ENCODE results near the gene CROCC. TPM values are rescaled to one million over a fixed set of nuclear protein-coding genes. Genes with fewer than 3 reads are reported as not detected.

The CROCC gene
- total and polyA plus RNA-seq, 9 of the 15 experiments (the other 6 are each of a cell fraction or from before 2014, with no cell fraction given): 0.17 to 15.4 (median 7.6) TPM

DNA sequence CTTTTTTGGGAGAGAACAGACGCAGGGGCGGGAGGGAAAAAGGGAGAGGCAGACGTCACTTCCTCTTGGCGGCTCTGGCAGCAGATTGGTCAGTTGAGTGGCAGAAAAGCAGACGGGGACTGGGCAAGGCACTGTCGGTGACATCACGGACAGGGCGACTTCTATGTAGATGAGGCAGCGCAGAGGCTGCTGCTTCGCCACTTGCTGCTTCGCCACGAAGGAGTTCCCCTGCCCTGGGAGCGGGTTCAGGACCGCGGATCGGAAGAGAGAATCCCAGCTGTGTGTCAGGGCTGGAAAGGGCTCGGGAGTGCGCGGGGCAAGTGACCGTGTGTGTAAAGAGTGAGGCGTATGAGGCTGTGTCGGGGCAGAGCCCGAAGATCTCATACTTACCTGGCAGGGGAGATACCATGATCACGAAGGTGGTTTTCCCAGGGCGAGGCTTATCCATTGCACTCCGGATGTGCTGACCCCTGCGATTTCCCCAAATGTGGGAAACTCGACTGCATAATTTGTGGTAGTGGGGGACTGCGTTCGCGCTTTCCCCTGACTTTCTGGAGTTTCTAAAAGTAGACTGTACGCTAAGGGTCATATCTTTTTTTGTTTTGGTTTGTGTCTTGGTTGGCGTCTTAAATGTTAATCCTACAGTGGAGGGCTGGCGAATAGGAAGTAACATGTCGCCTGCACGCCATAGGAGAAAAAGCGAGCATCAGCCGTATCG, 26.0 kb upstream of the CROCC start, which contains the start of gene RNU1-2 (continued):
- TF ChIP-seq RBFOX2 (IDR thresholded peaks at IDR 0.05; ENCODE audit: low read depth, low read length): peak; percentile 90
- TF ChIP-seq JUND (IDR thresholded peaks at IDR 0.05; ENCODE audit: borderline replicate concordance, low read depth, low read length): peak; percentile 29
- peak; percentile 31; the same call in 1 of the 3 replicates for TF ChIP-seq JUND (tag; IDR thresholded peaks at IDR 0.05; ENCODE audit: borderline replicate concordance, low read depth, low read length)
- peak; percentile 51 for TF ChIP-seq FUS (optimal IDR thresholded peaks at IDR 0.05; ENCODE audit: low read depth, low read length)
- TF ChIP-seq PTBP1 (IDR thresholded peaks at IDR 0.05; ENCODE audit: low read depth, low read length): 0 out of 2 replicates have a peak, but pooled peaks have one; percentile 78
- TF ChIP-seq RFX1 (IDR thresholded peaks at IDR 0.05): peak; percentile 62
- TF ChIP-seq LEF1 (IDR thresholded peaks at IDR 0.05): peak; percentile 76
- peak in 1 of 2 experiments; percentile 99; a peak in 2 of 4 replicates for TF ChIP-seq BCLAF1 (IDR thresholded peaks at IDR 0.05; ENCODE audit: borderline replicate concordance in 1 of 2, control insufficient read depth in 1 of 2, low read depth in 2 of 2, low read length in 1 of 2)
- TF ChIP-seq ETV5 (CRISPR knock-in tag; IDR thresholded peaks at IDR 0.05; ENCODE audit: low read depth): peak; percentile 64; the same call in 1 of the 2 replicates
- TF ChIP-seq, protein P1, sequence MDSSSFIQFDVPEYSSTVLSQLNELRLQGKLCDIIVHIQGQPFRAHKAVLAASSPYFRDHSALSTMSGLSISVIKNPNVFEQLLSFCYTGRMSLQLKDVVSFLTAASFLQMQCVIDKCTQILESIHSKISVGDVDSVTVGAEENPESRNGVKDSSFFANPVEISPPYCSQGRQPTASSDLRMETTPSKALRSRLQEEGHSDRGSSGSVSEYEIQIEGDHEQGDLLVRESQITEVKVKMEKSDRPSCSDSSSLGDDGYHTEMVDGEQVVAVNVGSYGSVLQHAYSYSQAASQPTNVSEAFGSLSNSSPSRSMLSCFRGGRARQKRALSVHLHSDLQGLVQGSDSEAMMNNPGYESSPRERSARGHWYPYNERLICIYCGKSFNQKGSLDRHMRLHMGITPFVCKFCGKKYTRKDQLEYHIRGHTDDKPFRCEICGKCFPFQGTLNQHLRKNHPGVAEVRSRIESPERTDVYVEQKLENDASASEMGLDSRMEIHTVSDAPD (CRISPR knock-in tag; IDR thresholded peaks at IDR 0.05): peak; percentile 5; the same call in 1 of the 2 replicates
- TF ChIP-seq CBX3 (IDR thresholded peaks at IDR 0.05; ENCODE audit: borderline replicate concordance in 1 of 2, low read length in 2 of 2): peak in 1 of 2 experiments; percentile 45; a peak in 1 of 3 replicates
- TF ChIP-seq RB1 (IDR thresholded peaks at IDR 0.05; ENCODE audit: low read depth): peak; percentile 28; the same call in 1 of the 2 replicates
- TF ChIP-seq RAD21 (CRISPR knock-in tag; conservative IDR thresholded peaks at IDR 0.05 in 1 of 2, IDR thresholded peaks at IDR 0.05 in 1 of 2): peak in 1 of 2 experiments; percentile 35; a peak in 2 of 4 replicates
- TF ChIP-seq ZBTB17 (CRISPR knock-in tag; IDR thresholded peaks at IDR 0.05): peak; percentile 87; the same call in 1 of the 2 replicates
- peak; percentile 97 for TF ChIP-seq RHOXF2B (CRISPR knock-in tag; conservative IDR thresholded peaks at IDR 0.05)
- peak; percentile 19 for TF ChIP-seq RBBP5 (IDR thresholded peaks at IDR 0.05; ENCODE audit: borderline replicate concordance, insufficient read depth, low read length, poor library complexity, severe bottlenecking)
- TF ChIP-seq ZNF518B (CRISPR knock-in tag; IDR thresholded peaks at IDR 0.05): peak; percentile 87
